Fibroblast of skin of right biceps (primary cell): ENCODE measurements around the gene SELENOM.
"Not testable (repeated sequence)": the region's sequence is repeated elsewhere in the genome, so short reads cannot be mapped to it uniquely, and the experiment has no call there.

Source experiments
- DNase-seq: peaks from one replicate; pipeline ENCODE4 v3.0.0-alpha.2; 2013

The SELENOM gene

DNA sequence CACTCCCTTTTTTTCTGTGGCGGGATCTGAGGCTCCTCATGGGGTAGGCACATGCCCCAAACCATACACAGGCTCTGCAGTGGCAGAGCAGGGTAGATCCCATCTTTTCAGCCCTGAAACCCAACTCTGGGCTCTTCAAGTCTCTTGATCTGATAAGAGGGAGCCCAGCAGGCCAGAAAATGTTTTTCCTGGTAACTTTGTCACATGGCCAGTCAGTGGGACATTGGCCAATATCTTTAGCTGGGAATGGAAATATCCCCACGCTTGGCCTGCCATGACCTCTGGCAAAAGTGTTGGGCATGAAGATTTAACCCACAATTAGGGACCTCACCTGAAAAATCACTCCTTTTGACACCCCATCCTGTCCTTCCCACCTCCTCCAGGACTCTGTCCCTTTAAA, 23.5 kb upstream of the SELENOM start:
- DNase-seq, result no peak

DNA sequence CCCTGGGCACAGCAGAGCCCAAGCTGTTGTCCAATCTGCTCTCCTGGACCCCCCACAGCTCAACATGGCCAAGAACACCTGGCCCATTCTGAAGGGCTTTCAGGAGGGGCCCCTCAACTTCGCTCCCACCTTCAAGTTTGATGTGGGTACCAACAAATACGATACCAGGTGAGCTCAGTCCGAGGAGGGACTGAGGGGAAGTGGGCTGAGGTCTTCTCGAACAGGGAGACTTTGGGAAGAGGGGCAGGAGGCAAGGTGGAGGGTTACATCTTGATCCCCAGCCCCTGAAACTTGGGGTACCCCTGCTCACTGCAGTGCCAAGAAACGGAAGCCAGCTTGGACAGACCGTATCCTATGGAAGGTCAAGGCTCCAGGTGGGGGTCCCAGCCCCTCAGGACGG, 20.8 kb upstream of the SELENOM start:
- no peak for DNase-seq

DNA sequence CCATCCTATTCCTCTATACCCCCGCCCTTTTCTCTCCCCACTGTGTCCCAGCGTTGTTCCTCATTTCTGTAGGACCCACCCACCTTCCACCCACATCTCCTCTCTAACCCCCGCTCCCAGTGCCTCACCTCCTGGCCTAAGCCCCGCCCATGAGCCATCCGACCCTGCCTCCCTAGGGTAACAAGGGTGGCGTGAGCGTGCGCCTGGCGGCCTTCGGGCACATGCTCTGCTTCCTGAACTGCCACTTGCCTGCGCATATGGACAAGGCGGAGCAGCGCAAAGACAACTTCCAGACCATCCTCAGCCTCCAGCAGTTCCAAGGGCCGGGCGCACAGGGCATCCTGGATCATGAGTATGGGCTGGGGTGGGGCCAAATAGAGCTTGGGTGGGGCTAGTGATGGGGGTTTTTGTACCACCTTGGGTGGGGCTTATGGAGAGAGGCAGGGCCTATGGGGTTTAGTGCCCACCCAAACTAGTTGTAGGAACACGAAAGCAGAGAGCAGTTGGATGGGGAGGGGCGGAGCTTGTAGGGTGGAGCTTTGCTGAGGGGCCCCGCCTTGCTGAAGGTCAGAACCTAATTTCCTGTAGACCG, 19.9 kb upstream of the SELENOM start:
- no peak for DNase-seq

DNA sequence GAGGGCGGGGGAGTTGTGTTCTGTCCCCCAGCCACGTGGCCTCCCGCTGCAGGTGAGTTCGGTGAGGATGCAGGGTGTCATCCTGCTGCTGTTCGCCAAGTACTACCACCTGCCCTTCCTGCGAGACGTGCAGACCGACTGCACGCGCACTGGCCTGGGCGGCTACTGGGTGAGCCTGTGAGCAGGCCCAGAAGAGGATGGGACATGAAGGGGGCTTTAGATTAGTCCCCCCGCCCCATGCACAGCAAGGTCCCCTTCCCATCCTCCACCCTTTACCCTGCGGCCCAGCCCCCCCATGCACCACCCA, 19.5 kb upstream of the SELENOM start:
- DNase-seq, result no peak

DNA sequence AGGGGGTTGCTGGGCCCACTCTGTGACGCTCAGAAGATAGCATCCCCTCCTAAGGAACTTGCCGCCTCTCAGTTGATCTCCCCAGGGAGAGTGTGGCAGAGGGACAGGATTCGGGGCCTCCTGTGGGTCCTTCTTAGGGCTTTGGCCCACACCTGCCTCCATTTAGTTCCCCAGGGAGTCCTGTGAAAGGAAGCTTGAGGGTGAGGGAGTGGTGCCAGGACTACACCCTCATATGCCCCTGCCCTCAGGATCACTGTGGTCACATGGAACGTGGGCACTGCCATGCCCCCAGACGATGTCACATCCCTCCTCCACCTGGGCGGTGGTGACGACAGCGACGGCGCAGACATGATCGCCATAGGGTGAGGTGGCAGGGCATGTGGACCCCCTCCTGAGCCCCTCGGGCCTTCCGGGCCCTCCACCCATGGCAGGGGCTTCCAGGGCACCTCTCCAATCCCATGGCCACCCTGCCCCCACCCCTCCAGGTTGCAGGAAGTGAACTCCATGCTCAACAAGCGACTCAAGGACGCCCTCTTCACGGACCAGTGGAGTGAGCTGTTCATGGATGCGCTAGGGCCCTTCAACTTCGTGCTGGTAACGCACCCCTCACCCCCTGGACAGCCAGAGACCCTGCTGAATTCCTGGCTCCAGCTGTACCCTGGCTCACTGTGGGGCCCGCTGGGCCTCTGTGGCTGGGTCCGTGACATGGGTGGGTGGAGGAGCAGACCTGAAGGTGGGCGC, 18.9 kb upstream of the SELENOM start:
- DNase-seq, result no peak

DNA sequence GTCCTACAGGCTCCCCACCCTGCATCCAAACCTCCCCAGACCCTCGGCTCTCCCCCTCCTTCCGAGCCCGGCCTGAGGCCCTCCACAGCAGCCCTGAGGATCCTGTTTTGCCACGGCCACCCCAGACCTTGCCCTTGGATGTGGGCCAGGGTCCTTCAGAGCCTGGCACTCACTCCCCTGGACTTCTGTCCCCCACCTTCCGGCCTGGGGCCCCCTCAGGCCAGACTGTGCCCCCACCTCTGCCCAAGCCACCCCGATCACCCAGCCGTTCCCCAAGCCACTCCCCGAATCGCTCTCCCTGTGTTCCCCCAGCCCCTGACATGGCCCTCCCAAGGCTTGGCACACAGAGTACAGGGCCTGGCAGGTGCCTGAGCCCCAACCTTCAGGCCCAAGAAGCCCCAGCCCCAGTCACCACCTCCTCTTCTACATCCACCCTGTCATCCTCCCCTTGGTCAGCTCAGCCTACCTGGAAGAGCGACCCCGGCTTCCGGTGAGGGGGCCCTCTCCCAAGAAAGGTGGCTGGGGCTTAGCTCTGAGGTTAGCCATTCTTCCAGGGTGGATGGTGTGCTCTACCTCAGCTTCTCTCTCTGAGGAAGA, 18.3 kb upstream of the SELENOM start:
- no peak for DNase-seq

DNA sequence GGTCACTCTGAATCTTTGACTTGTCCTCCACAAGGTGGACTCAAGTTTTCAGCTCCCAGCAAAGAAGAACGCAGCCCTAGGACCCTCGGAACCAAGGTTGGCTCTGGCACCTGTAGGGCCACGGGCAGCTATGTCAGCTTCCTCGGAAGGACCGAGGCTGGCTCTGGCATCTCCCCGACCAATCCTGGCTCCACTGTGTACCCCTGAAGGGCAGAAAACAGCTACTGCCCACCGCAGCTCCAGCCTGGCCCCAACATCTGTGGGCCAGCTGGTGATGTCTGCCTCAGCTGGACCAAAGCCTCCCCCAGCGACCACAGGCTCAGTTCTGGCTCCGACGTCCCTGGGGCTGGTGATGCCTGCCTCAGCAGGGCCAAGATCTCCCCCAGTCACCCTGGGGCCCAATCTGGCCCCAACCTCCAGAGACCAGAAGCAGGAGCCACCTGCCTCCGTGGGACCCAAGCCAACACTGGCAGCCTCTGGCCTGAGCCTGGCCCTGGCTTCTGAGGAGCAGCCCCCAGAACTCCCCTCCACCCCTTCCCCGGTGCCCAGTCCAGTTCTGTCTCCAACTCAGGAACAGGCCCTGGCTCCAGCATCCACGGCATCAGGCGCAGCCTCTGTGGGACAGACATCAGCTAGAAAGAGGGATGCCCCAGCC, 17.6 kb upstream of the SELENOM start:
- no peak for DNase-seq

DNA sequence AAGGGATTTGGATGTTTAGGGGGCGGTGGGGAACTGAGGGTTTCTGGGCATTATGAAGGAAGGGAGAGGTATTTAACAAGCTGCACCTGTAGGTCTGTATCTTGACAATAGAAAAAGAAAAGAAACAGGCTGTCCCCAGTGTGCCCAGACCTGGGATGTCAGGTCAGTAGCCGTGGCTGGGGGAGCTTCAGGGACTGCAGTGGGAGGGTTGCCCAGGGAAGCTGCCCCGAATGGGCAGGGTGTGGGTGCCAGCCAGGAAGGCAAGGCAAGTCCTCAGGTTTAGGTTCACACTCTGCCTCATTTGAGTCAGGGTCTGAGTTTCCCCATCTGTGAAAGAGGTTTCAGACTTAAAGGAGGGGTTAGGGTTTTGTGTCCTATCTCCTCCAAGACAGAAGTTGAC, 16.9 kb upstream of the SELENOM start:
- no peak for DNase-seq

DNA sequence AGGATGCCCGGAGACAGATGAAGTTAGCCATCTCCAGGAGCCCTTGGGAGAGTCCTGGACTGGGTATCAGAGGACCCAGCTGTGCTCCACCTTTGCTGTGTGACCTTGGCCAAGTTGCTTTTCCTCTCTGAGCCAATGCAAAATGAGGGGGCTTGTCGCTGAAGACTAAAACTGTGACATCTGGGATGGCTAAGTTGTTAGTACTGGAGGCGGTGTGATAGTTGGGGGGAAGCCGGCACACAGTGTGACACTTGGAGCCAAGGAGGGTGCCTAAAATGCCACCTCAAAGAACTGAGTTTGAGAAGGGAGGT, 15.9 kb upstream of the SELENOM start:
- DNase-seq, result no peak

DNA sequence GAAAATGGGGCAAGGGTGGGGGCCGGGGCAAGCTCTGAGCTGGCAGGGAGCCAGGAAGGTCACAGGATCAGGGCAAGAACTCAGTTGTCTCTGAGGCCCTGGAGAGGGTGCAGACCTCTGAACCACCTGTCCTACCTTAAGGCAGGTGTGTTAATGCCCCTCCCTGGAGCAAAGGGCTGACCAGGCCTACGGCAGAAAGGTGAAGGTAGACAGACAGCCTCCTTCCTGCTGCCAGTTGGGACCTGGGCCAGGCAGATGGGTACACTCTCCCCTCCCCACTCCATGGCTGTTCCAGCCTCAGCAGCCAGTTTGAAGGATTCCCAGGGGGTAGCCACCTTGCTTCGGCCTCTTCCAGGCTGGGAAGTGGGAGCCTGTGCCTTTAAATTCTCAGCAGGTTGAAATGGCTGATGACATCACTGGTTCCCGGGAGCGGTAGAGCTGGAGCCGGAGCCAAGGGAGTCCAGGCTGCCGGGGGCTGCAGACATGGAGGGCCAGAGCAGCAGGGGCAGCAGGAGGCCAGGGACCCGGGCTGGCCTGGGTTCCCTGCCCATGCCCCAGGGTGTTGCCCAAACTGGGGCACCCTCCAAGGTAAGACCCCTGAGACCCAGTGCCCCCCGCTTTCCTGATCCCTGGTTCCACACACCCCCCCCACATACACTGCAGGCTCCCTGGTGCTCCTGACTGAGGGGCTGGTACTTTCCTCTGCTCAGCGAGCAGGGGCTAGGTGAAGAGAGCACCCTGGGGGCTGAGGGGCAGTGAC, 15.3 kb upstream of the SELENOM start, which contains the start of gene INPP5J:
Gene INPP5J (plus strand): TSS at position 435 of the 760 bp plus-strand sequence. CDS start 49 bp downstream, at position 484.
- peak; percentile 58 for DNase-seq

DNA sequence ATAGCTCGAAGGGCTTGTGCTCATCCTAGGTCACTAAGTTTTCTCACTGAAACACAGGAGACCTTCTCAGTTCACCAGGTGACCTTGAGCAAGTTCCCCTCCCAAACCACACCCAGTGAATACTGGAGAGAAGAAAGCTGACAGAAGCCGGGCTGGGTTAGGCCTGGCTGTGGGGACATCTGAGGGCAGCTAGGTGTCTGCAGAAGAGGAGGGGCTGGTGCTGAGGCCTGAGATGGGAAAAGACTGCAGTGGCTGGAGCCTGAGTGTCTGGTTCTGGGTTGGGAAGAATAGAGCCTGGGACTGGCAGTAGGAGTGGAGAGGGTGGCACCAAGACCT, 14.8 kb upstream of the SELENOM start:
- DNase-seq, result no peak

DNA sequence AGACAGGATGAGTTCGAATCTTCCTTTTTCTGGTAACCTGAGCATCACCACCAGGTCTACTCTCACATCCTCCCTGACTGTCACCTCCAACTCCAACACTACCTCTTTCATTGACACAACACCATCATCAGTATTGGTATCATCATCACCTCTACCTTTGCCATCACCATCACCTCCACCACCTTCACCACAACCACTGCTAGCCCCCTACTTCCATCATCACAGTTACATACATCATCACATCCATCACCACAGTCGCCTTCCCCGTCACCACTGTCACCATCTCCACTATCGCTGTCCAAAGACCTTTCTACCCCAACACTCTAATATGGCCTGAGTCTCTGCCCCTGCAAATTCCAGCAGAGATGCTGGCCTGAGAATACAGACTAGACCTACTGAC, 14.0 kb upstream of the SELENOM start:
- DNase-seq, result no peak

DNA sequence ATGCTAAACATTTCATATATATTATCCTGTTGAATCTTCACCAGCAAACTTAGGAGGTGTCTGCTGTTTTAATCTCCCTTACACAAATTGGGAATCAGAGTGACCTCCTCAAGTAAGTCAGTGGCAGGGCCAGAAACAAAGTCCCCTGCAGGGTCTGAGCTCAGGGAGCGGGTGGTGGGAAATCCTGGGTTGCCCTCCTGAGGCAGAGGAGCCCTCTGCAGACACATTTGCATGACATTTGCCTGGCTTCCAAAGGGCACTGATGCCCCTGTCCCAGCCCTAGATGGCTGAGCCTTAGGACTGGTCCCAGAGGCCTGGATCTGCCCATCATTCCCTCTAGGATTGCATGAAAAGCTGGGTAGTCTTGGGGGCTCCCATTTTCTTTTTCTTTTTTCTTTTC, 13.3 kb upstream of the SELENOM start:
- no peak for DNase-seq

DNA sequence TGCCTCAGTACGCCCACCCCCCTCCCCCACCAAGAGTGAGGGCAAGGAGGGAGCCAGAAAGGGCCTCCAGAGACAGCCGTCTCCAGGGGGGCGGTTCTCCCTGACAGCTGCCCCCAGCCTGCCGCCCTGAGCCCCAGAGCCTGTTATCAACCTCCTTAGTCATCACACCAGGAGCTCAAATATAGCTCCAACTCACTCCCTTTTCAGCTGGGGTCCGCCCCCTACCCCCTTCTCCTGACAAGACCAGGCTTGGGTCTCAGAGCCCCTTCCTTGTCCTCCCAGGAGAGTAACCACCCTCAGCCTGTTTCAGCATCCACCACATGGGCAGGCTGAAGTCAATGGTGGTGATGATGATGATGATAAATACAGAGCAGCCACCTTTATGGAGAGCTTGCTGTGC, 12.9 kb upstream of the SELENOM start:
- DNase-seq, result no peak

DNA sequence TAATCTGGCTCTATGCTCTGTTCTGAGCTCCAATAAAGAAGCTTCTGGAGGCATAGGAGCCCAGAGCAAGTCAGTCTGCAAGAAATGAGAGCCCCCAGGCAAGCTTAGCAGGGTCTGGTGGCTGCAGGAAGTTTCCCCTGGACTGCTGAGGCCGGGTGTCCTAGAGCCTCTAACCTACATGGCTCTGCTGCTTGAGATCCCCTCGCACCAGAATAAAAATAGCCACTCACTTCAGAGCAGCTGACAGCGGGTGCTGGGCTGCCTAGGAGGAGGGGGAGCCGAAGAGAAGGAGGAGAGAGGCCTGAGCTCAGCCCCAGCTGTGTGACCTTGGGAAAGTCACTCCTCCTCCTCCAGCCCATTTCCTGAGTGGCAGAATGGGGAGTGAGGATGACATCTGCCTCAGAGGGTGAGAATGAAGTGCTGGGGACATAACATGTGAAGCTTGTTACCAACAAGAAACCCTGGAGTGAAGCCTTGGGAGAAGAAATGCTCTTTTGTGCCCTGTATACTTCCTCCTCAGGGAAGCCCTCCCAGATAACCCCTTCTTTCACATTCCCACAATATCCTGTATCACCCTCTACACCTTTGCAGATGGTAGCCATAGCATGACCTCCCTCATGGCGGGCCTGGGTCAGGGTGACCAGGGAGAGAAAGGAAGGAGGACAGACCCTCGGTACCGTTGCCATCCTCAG, 11.8 kb upstream of the SELENOM start:
- no peak for DNase-seq

DNA sequence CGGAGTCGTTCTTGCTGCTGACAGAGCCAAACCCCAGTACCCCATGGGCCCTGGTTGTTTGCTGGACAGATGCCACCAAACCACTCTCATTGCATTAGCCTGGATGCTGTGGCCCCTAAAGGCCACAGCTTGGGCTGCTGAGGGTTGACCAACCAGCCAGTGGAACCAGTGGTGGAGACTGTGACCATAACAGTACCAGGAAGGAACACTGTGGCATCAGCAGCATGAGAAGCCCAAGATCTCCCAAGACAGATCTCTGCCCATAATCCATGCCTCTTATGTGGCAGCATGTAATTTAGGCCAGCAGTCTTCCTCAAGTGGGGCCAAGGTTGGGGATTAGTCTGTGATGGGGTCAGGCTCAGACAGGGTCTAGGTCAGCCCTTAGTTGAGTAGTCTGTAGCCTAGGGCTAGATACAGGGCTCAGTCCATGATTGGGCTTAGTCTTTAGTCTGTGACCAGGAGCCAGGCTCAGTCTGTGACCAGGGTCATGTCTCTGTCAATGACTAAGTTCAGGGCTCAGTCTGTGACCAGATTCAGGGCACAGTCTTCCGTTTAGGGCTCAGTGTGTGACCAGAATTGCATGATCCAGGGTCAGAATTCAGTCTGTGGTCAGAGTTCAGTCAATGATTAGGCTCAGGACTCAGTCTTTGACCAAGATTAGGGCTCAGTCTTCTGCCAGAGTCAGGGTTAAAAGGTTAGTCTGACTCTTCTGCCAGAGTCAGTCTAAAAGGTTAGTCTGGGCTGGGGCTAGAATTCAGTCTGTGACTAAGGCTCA, 10.9 kb upstream of the SELENOM start:
- no peak for DNase-seq

DNA sequence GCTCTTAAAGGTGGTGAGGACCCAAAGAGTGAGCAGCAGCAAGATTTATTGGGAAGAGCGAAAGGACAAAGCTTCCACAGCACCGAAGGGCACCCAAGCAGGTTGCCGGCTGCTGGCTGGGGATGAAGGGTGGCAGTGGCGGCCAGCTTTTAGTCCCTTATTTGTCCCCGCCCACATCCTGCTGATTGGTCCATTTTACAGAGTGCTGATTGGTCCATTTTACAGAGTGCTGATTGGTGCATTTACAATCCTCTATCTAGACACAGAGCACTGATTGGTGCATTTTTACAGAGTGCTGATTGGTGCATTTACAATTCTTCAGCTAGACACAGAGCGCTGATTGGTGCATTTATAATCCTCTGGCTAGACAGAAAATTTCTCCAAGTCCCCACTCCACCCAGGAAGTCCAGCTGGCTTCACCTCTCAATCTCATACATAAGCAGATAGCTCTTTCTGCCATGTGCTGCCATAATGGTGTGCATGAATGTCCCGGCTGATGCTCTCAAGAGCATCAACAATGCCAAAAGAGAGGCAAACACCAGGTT, 5.3 kb upstream of the SELENOM start:
- DNase-seq, result not testable (repeated sequence)

DNA sequence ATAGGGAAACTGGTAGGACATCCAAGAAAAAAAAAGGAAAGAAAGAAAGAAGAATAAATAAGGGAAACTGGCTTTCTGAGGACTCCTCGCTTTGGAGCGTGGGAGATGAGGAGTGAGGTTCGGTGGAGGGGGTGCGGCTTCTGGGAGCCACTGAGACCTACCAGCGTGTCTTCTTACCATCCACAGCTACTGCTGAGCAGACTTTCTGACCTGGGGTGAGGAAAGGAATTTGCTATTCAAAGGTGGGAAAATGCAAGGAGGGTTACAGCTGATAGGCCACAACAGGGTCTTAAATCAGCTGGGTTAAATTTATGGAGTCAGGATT, 488 bp upstream of the SELENOM start:
- no peak for DNase-seq

DNA sequence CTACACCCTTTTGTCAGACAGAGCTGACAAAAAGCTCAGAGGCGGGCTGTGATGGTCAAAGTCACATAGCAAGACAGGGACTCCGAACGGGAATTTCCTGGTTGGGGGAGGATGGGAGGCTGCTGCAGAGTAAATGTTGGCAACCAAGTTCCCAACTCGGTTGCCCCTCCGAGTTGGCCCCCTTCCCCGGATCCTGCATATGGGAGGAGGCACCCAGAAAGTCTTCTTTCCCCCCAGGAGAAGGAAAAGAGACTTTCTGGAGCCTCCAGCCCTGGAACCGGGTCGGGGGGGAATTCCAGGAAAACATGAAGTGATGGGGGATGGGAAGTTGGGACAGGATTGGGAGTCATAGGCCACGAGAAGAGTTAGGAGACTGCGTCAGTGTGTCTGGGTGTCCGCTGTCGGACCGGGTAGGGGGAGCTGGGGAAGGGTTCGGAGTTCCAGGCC, 614 bp downstream of the SELENOM start:
- DNase-seq, result peak; percentile 68

DNA sequence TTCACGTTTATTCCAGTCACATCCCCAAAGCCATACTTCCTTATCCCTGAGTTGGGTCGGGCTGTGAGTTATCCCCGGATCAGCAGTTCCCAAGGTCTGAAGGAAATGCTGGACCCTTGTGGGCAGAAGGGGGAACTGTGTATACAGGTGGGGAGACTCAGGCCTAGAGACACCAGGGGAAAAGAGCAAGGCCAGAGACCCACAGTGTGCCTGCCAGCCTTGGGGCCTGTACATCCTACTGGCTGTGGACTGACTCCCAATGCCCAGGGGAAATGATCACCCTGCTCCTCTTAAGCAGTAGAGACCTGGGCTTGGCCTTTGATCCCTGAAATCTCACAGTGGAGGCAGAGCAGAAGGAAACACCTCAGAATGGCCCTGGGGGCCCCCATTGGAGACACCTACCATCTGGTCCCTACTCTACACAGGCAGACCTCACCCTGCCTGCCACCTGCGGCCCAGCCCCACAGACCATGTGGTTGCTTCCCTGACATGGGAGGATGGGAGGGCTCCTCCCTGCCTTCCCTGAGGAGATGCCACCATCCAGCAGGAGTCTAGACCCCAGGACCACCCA, 1.3 kb downstream of the SELENOM start:
- DNase-seq, result peak; percentile 22

DNA sequence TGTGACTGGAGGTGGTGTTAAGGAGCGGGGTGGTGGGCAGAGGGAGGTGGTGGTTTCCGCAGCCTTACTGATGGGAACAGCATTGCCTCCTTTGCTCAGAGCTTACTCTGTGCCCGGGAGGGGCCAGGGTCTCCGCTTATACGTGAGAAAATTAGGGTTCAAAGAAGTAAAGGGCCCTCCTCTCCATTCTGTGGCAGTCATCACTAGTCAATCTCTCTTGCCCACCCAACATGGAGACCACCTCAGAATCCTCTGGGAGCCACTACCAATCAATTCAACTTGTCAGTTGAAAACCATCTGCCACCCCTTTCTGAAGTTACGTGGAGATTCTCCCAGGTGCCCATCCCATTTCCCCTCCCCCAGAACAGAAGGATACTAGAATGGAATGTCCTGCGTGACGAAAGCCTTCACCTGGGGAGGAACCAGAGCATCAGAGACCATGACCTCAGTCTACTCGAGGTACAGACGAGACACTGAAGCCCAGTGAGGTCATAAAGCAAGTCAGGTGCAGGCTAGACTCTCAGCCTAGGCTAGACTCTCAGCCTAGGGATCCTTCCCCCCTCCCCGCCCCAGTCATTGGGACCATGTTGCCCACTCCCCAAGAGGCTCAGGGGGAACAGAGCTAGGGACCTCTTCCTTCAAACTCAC, 2.0 kb downstream of the SELENOM start:
- no peak for DNase-seq
